ENCODE results near the gene NKAIN4.

NKAIN4 gene

DNA sequence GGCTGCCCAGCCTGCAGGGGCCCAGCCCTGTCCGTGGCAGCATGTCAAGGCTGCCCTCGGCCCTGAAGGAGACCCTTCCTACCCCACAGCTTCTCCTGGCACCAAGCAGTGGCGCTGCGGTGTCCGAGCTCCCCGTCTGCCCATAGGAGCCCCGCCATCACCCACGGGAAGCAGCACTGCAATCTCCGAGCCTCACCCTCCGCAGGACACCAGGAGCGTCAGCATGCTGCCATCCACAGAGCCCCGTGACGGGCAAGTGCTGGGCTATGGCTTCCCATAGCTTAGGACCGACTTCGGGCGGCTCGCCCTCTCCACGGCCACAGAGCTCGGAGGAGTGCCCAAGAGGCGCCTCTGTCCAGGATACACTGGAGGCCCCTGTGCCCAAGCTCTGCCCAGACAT is 63.4 kb downstream of the NKAIN4 start:
- DNase-seq: no peak

All from fibroblast of skin of scalp (primary cell).